Measurements from ENCODE around the gene MRPS6.

GRCh38 chr21:34180407-34180806 is 107.0 kb downstream of the MRPS6 start:
- TF ChIP-seq, protein P1, sequence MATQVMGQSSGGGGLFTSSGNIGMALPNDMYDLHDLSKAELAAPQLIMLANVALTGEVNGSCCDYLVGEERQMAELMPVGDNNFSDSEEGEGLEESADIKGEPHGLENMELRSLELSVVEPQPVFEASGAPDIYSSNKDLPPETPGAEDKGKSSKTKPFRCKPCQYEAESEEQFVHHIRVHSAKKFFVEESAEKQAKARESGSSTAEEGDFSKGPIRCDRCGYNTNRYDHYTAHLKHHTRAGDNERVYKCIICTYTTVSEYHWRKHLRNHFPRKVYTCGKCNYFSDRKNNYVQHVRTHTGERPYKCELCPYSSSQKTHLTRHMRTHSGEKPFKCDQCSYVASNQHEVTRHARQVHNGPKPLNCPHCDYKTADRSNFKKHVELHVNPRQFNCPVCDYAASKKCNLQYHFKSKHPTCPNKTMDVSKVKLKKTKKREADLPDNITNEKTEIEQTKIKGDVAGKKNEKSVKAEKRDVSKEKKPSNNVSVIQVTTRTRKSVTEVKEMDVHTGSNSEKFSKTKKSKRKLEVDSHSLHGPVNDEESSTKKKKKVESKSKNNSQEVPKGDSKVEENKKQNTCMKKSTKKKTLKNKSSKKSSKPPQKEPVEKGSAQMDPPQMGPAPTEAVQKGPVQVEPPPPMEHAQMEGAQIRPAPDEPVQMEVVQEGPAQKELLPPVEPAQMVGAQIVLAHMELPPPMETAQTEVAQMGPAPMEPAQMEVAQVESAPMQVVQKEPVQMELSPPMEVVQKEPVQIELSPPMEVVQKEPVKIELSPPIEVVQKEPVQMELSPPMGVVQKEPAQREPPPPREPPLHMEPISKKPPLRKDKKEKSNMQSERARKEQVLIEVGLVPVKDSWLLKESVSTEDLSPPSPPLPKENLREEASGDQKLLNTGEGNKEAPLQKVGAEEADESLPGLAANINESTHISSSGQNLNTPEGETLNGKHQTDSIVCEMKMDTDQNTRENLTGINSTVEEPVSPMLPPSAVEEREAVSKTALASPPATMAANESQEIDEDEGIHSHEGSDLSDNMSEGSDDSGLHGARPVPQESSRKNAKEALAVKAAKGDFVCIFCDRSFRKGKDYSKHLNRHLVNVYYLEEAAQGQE (IDR thresholded peaks at IDR 0.05; ENCODE audit: insufficient read depth in 1 of 2, low read depth in 2 of 2, low read length in 2 of 2): no peak
- TF ChIP-seq POLR2AphosphoS5 (IDR thresholded peaks at IDR 0.05; ENCODE audit: low read depth, low read length): no peak
- TF ChIP-seq SIN3A (IDR thresholded peaks at IDR 0.05; ENCODE audit: borderline replicate concordance, insufficient read depth, low read length): no peak
- no peak for TF ChIP-seq FOXP2 (optimal IDR thresholded peaks at IDR 0.05; ENCODE audit: borderline replicate concordance, extremely low read depth, extremely low read length, insufficient read depth)
- no peak for TF ChIP-seq TAF1 (IDR thresholded peaks at IDR 0.05; ENCODE audit: borderline replicate concordance, insufficient read depth, low read length)

Data from PFSK-1 (cell line).